ENCODE results near the gene GMPR.
A peak's percentile ranks its signal among the peaks of the same experiment; 100 is the strongest.

- TF ChIP-seq POLR2AphosphoS5 (IDR thresholded peaks at IDR 0.05) (peak in 1 of 3 donors; percentile 16), CTCF (IDR thresholded peaks at IDR 0.05) (no peak)
Observed at GRCh38 chr6:16236631-16237199, 1.7 kb upstream of the GMPR start.
